ENCODE data around the gene TRIP11.

TRIP11 gene

DNA sequence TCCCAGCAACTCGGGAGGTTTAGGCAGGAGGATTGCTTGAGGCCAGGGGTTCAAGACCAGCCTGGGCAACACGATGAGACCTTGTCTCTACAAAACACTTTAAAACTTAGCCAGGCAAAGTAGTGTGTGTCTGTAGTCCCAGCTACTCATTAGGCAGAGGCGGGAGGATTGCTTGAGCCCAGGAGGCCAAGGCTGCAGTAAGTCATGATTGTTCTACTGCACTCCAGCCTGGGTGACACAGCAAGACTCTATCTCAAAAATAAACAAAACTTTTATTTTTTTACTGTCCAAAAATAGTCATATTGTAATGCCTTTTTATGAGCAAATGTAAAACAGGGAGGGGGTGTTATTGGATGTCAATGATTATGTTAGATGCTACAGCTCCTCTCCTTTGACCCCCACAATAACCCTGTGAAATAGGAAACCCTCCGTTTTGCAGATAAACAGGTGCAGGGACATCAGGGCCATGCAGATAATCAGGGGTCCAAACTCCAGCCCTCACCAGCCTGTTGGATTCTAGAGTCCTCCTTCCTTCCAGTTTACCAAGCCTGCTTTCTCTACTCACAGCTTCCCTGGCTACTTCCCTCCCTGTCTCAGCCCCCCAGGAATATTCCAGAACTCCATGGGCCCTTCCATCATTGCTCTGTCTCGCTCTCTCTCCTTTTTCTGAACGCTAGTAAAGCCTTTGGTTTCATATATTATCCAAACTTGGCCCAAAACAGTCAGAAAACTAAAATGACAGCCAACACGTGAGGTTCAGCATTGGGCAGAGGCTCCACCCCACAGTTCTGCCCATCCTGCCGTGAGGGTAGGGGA lies 86.5 kb downstream of the TRIP11 start:
- DNase-seq: no peak

DNA sequence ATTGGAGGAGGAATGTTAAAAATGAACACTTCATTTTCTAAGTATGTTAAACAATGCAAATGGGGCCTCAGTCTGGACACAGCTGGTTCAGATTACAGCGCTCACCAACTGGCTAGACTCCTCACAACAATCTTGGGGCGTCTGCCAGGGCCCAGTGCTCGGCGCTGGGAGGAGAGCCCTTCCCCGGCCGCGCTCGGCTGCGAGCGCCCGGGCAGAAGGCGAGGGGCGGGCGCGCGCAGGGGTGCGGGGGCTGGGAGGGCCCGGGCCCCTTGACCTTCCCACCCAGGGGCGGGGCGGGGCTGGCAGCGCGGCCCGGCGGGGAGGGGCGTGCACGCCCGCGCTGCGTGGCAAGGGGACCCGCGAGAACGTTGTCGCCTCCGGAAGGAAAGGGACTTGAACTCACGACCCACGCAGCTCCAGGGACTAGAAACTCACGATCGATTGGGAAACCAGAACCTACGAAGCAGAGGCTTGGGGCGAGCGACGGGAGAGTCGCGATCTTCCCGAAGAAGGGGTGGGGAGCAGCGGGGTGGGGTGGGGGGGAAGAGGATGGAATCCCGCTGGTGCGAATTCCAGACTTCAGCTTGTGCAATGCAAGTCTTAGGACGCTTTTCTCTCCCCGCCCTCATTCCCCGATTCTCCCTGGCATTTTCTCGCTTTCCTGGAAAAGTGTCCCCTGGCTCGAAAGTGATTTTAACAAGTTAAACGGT lies 92.2 kb downstream of the TRIP11 start, which contains the start of gene FBLN5:
FBLN5 (minus strand) TSS at position 220 of the 710 bp plus-strand sequence. CDS start 465 bp downstream, outside the sequence.
- DNase-seq: no peak

- no peak for DNase-seq
Measured at GRCh38 chr14:91946622-91947474, 93.0 kb downstream of the TRIP11 start.

GRCh38 chr14:91945751-91946621 lies 93.9 kb downstream of the TRIP11 start:
- DNase-seq: no peak

- no peak for DNase-seq
Measured at GRCh38 chr14:91942946-91943345, 96.9 kb downstream of the TRIP11 start.

- DNase-seq: no peak
Measured at GRCh38 chr14:91942128-91942527, 97.7 kb downstream of the TRIP11 start.

- DNase-seq: no peak
Measured at GRCh38 chr14:91940209-91940608, 99.7 kb downstream of the TRIP11 start.

- DNase-seq: no peak
Measured at GRCh38 chr14:91935586-91935985, 104.3 kb downstream of the TRIP11 start.

- DNase-seq: no peak
Measured at GRCh38 chr14:91934554-91935285, 105.1 kb downstream of the TRIP11 start.

DNA sequence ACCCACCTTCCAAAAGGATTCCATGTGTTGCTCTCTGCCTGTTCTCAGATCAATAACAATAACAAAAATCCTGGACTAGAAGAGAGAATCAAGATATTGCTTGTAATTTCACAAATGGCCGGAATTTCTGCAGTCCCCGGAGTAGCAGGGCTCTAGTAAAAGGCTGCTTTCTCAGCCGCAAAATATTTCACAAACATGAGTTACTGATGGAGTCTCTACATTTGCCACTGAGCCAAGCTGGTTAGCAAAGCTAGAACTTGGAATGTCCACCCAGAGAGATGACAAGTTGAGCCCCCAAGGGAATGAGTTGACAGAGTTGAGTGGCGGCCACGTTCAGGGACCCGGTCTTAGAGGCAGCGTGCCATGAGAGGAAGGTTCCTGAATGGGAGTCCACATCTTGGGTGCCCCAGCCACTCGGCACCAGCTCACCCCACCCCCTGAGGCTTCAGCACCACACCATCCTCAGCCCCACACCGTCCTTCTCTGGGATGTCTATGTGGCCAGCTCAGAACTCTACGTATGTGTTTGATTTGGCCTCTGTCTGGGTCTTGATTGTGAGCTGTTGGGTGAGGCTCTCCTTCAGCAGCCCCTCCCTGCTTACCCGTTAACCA lies 108.3 kb downstream of the TRIP11 start:
- DNase-seq: no peak

- DNase-seq: no peak
Measured at GRCh38 chr14:91929700-91930099, 110.2 kb downstream of the TRIP11 start.

DNA sequence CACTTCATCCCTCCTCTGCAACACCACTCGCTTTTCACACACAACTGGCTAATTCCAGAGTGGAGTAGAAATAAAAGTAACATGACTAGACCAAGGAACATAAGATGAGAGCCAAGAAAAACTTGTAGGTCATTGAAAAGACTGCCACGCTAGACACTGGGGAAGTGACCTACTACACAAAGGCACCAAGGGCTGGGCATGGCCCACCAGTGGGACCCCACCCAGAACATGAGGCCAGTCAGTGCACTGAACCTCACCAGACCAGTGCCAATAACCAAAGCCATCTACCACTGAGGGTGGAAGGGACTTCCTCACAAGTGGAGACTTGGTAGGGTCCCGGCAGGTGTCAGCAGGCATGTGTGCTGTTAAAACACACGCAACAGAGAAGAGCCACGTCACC lies 112.1 kb downstream of the TRIP11 start:
- no peak for DNase-seq

DNA sequence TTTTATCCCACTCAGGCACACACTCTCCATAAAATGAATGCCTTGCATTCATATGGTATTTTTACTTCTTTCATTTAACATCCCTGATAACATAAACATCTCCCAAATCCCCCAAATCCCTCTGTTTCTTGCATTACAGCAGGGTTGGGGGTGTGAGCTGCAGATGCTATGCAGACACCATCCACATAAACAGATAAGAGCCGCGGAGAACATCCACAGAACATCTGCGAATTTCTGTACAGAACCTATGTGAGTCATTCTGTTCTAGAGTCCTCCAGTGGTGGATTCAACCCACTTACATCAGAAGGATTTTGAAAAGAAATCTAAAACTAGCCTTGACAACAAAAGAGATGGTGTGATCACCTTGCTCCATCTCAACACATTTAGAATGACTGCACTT lies 112.7 kb downstream of the TRIP11 start:
- no peak for DNase-seq

GRCh38 chr14:91926131-91926890 lies 113.5 kb downstream of the TRIP11 start:
- DNase-seq: no peak

DNA sequence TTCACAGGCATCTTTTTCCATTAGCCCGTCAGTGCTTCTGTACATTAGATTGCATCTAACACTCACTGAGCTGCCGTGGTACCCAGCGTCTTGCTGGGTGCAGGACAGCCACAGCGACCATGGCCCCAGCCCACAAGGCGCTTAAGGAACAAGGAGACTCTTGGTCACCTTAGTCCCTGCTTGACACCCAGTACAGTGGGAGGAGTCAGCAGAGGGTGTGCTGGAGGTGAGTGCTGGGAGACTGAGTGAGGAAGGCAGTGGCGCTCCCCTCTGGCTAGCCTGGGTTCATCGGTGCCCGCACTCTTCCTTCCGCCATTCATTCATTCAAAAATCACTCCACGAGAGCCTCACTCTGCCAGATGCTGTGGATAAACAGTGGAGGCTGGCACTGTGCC lies 114.1 kb downstream of the TRIP11 start:
- no peak for DNase-seq

GRCh38 chr14:91925001-91925726 lies 114.7 kb downstream of the TRIP11 start:
- no peak for DNase-seq

- DNase-seq: no peak
Measured at GRCh38 chr14:91920526-91920925, 119.3 kb downstream of the TRIP11 start.

DNA sequence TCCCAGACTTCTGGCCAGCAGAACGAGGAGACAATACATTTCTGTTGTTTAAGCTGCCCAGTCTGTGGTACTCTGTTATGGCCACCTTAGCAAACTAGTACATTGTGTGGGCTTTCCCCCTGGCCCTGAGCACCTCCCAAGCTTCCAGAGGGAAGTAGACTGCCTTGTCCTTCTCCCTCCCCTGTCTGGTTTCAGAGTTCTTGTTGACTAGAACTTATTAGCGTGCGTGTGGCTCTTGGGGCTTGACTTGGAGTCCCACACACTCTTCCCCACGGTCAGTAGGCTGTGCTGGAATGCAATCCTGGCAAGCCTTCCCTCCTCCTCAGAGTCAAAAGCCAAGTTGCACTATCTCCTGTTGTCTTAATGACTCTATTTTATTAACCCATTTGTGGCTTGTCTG lies 120.0 kb downstream of the TRIP11 start:
- DNase-seq: no peak

DNA sequence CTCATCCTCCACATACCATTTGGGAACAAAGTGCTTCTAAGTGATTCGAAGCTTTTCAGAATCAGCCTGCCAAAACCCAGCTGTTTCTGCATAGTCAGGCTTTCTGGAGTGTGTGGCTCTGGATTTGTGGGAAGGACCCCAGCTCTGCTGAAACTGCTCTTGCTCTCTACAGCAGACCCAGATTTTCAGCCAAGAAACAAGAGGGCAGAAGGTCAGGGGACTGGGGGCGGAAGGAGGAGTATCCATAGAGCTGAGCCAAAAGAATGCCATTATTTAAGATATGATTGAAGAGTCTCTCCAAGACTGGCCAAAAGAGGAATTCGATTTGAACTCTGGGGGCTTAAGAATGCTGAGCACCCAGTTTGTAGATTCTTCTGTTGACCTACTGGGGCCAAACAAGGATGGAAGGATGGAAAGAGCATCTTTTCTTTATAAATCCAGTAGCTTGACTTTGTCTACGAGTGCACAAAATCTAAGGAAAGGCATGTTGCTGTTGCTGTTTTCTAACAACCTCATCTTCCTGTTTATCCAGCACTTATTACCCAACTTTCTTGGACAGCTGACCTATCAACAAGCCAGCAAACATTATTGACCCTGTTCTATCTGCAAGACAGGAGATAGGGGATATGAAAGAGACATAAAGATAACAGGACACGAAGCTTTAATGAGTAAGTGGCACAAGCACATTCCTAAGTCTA lies 121.5 kb downstream of the TRIP11 start:
- no peak for DNase-seq

All from RPMI8226 (cell line).